ENCODE measurements around the gene UBR4. TPM values are rescaled to one million over a fixed set of nuclear protein-coding genes. Genes with fewer than 3 reads are reported as not detected.

Gene UBR4
- total RNA-seq, 2 experiments from 2014 or later: 117 to 147 TPM

- no peaks in the 10 kb centered on the region for H3K9me3 Mint-ChIP-seq (ENCODE audit: low read depth)
- POLR2A ChIA-PET: no interaction called here
- CTCF ChIA-PET: no interaction called here
- H3K36me3 Mint-ChIP-seq (ENCODE audit: low read depth): no peaks in the 10 kb centered on the region
- no peak overlapping the region for H3K27ac Mint-ChIP-seq
- no peaks in the 10 kb centered on the region for H3K27me3 Mint-ChIP-seq
- DNase-seq (no peak), ATAC-seq (no peak)
- intact Hi-C loops (cut with DNase I, micrococcal nuclease): no loop called here
- no peak overlapping the region for H3K4me3 Mint-ChIP-seq
- H3K4me1 Mint-ChIP-seq: no peaks in the 10 kb centered on the region
Measured at GRCh38 chr1:19033926-19034680, 176.0 kb downstream of the UBR4 start.

DNA sequence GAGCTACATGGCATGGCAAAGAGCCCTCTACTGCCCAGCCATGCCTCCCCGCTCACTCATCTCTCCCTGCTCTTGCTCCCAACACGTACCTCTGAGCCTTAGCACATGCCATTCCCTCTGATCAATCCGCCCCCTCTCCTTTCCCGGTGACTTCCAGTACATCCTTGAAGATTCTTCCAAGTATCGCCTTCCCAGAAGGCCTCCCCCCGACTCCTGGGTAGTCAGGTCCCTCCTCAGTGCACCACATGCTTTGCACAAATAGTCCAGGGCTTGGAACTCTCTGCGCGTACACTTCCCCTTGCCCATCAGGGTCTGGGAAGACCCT lies 176.6 kb downstream of the UBR4 start:
- H3K9me3 Mint-ChIP-seq (ENCODE audit: low read depth): no peaks in the 10 kb centered on the region
- ATAC-seq: no peak

DNA sequence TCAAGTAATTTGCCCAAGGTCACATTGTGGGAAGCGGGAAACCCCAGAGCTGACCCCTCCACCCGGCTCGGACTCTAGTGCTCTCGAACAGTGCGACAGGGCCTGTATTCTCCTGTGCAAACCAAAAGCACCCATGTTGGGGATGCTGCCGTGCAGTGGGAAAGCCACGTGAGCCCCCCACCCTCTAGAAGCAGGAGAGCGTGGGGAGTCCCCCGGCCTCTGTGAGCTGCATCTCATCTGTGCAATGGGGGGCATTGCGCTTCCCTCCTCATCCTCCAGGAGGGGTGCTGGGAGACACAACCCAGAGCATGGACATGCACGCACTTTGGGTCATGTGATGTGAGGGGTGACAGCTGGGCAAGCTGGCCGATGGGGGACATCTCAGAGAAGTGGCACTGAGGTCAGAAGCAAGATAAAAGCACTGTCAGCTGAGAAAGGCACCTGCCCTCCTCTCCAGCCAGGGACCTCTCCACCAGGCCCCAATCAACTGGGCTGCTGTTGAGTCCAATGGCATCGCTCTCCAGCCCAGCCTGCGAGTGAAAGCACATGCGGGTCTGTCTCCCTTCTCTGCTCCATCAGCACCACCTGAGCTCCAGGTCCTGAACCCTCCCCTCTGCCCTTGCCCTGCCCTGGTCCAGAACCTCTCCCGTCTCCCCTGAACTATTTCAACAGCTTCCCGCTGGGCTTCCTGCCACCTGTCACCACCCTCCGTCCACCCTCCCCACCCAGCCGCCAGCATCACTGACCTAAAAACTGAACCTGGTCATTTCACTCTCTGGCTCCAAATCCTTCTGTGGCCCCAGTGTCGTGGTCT lies 177.2 kb downstream of the UBR4 start:
- H3K4me3 Mint-ChIP-seq: no peak overlapping the region
- no peaks in the 10 kb centered on the region for H3K36me3 Mint-ChIP-seq (ENCODE audit: low read depth)
- POLR2A ChIA-PET: no interaction called here
- ATAC-seq (no peak), DNase-seq (no peak)
- intact Hi-C loops (cut with DNase I, micrococcal nuclease): no loop called here
- H3K27ac Mint-ChIP-seq: no peak overlapping the region
- peaks cover 2% of the 10 kb centered on the region for H3K4me1 Mint-ChIP-seq
- H3K9me3 Mint-ChIP-seq (ENCODE audit: low read depth): no peaks in the 10 kb centered on the region
- H3K27me3 Mint-ChIP-seq: no peaks in the 10 kb centered on the region
- CTCF ChIA-PET: interaction anchor here (0.5 kb wide), 2 partner anchors 115 to 153 kb away, joined by 3 read pairs; no protein-coding TSS in a partner anchor

More for the DNA sequence above, 176.6 kb downstream of the UBR4 start:
- intact Hi-C loops (cut with DNase I, micrococcal nuclease): no loop called here
- no peak overlapping the region for H3K27ac Mint-ChIP-seq
- no peak for DNase-seq
- no peaks in the 10 kb centered on the region for H3K27me3 Mint-ChIP-seq
- ChIA-PET POLR2A (no interaction called here), CTCF (no interaction called here)
- H3K4me3 Mint-ChIP-seq: no peak overlapping the region
- H3K4me1 Mint-ChIP-seq: no peaks in the 10 kb centered on the region
- no peaks in the 10 kb centered on the region for H3K36me3 Mint-ChIP-seq (ENCODE audit: low read depth)

DNA sequence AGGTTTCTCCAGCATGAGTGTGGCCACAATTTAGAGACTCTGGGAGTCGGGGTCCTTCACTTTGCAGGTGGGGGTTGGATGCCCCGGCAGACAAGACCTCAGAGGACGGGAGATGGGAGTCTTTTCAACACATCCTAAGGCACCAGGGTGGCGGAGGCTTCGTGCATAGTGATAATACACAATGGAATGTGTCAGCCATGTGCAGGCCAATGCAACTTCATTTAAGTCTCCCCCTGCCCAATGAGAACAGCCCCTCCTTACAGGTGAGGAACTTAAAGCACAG lies 177.7 kb downstream of the UBR4 start:
- no peaks in the 10 kb centered on the region for H3K27me3 Mint-ChIP-seq
- intact Hi-C loops (cut with DNase I, micrococcal nuclease): no loop called here
- no peak overlapping the region for H3K27ac Mint-ChIP-seq
- CTCF ChIA-PET: interaction anchor here (0.5 kb wide), 2 partner anchors 116 to 152 kb away, joined by 3 read pairs; no protein-coding TSS in a partner anchor
- H3K4me3 Mint-ChIP-seq: no peak overlapping the region
- H3K9me3 Mint-ChIP-seq (ENCODE audit: low read depth): no peaks in the 10 kb centered on the region
- DNase-seq: no peak
- H3K4me1 Mint-ChIP-seq: peaks cover 3% of the 10 kb centered on the region
- no peaks in the 10 kb centered on the region for H3K36me3 Mint-ChIP-seq (ENCODE audit: low read depth)
- no peak for ATAC-seq
- POLR2A ChIA-PET: no interaction called here

- Mint-ChIP-seq H3K9me3 (ENCODE audit: low read depth) (no peaks in the 10 kb centered on the region), H3K36me3 (ENCODE audit: low read depth) (no peaks in the 10 kb centered on the region), H3K4me1 (peaks cover 3% of the 10 kb centered on the region), H3K27me3 (peaks cover 3% of the 10 kb centered on the region), H3K4me3 (no peak overlapping the region), H3K27ac (no peak overlapping the region)
- ATAC-seq (no peak), DNase-seq (peak; percentile 24)
- ChIA-PET POLR2A (no interaction called here), CTCF (no interaction called here)
- intact Hi-C loops (cut with DNase I, micrococcal nuclease): loop anchor here in 1 of 2 experiments (5.0 kb wide), 1 partner anchor 52 kb away; no protein-coding TSS in a partner anchor
Measured at GRCh38 chr1:19029191-19030085, 180.6 kb downstream of the UBR4 start.

- Mint-ChIP-seq H3K36me3 (ENCODE audit: low read depth) (no peaks in the 10 kb centered on the region), H3K27ac (no peak overlapping the region), H3K9me3 (ENCODE audit: low read depth) (peaks cover 2% of the 10 kb centered on the region), H3K27me3 (peaks cover 3% of the 10 kb centered on the region), H3K4me3 (no peak overlapping the region), H3K4me1 (peaks cover 3% of the 10 kb centered on the region)
- DNase-seq: no peak
- no peak for ATAC-seq
- intact Hi-C loops (cut with DNase I, micrococcal nuclease): loop anchor here in 1 of 2 experiments (5.0 kb wide), 1 partner anchor 51 kb away; no protein-coding TSS in a partner anchor
- ChIA-PET POLR2A (no interaction called here), CTCF (no interaction called here)
Measured at GRCh38 chr1:19028546-19029129, 181.4 kb downstream of the UBR4 start.

DNA sequence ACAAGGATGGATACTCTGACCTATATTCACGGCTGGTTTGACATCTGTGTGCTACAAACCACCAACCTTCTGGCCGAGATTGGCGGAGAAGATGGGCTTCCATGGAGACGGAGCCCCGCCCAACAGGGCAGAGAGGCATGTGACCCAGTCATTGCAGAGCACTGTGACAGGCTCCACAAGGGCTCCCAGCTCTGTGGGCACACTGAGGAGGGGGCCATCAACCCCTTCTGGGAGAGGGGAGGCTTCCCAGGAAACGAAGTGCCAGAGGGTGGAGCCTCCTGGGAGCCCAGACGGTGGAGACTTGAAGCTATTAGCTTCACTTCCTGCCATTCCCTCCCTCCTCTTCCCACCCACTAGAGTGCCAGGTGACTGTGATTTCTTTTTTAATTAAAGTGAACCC lies 182.0 kb downstream of the UBR4 start:
- Mint-ChIP-seq H3K27ac (no peak overlapping the region), H3K27me3 (peaks cover 3% of the 10 kb centered on the region), H3K36me3 (ENCODE audit: low read depth) (no peaks in the 10 kb centered on the region), H3K4me1 (peaks cover 3% of the 10 kb centered on the region), H3K9me3 (ENCODE audit: low read depth) (peaks cover 4% of the 10 kb centered on the region), H3K4me3 (no peak overlapping the region)
- ChIA-PET CTCF (no interaction called here), POLR2A (no interaction called here)
- DNase-seq (no peak), ATAC-seq (no peak)
- intact Hi-C loops (cut with DNase I, micrococcal nuclease): loop anchor here in 1 of 2 experiments (5.0 kb wide), 1 partner anchor 51 kb away; no protein-coding TSS in a partner anchor

Other genes with a start within 250 kb of the UBR4 start
- 10 to 100 TPM; 45.0 to 59.0 TPM for gene EMC1, start 41.3 kb upstream of the UBR4 start, total RNA-seq
- gene MRTO4, start 41.5 kb upstream of the UBR4 start, total RNA-seq: 10 to 100 TPM; 82.6 to 95.0 TPM
- gene AKR7A3, start 78.5 kb upstream of the UBR4 start, total RNA-seq: under 1 TPM; 0.39 to 0.60 TPM
- gene AKR7A2, start 101.9 kb upstream of the UBR4 start, total RNA-seq: 10 to 100 TPM; 41.3 to 43.0 TPM
- gene SLC66A1, start 102.1 kb upstream of the UBR4 start, total RNA-seq: 1 to 10 TPM; 5.9 to 6.5 TPM